Spleen (tissue), 11 donors: ENCODE data around the gene DHRSX. TPM values are rescaled to one million over a fixed set of nuclear protein-coding genes. Genes with fewer than 3 reads are reported as not detected.

ENCODE experiments used
- DNase-seq: peaks from one replicate; pipeline ENCODE4 v3.0.0-alpha.2; 2020
- H3K27ac ChIP-seq, 8 donors: fragments of 200-600 bp; sonication (generic) in 7 of 8; 1 replicate in 4 of 8; 2 replicates in 4 of 8; pipeline versions ENCODE4 v1.5.0 to v1.8.0; 2016 to 2021; ENCODE audit warnings: inconsistent platforms in 4 of 8, mild to moderate bottlenecking in 4 of 8, moderate library complexity in 1 of 8
- H3K27me3 ChIP-seq, 7 donors: fragments of 200-600 bp; sonication (generic) in 6 of 7; replicated peaks in 1 of 7; 1 replicate in 4 of 7; 2 replicates in 3 of 7; pipeline versions ENCODE4 v1.5.0 to v1.8.0; 2016 to 2021; ENCODE audit warnings: inconsistent platforms in 3 of 7, mild to moderate bottlenecking in 1 of 7
- H3K36me3 ChIP-seq, 6 donors: fragments of 200-600 bp; sonication (generic) in 5 of 6; 1 replicate in 4 of 6; 2 replicates in 2 of 6; pipeline versions ENCODE4 v1.5.0 to v1.8.0; 2016 to 2021; ENCODE audit warnings: inconsistent platforms in 2 of 6
- H3K4me1 ChIP-seq, 6 donors: fragments of 200-600 bp; sonication (generic) in 5 of 6; 1 replicate in 3 of 6; 2 replicates in 3 of 6; pipeline versions ENCODE4 v1.5.0 to v1.8.0; 2016 to 2021; ENCODE audit warnings: inconsistent platforms in 3 of 6
- H3K4me3 ChIP-seq, 8 donors: fragments of 200-600 bp; sonication (generic) in 7 of 8; 1 replicate in 4 of 8; 2 replicates in 4 of 8; pipeline versions ENCODE4 v1.5.0 to v1.8.0; 2016 to 2021; ENCODE audit warnings: inconsistent platforms in 4 of 8, mild to moderate bottlenecking in 4 of 8, moderate library complexity in 2 of 8
- H3K9me3 ChIP-seq, 8 donors: fragments of 200-600 bp; sonication (generic) in 7 of 8; 1 replicate in 4 of 8; 2 replicates in 4 of 8; pipeline versions ENCODE4 v1.5.0 to v1.8.0; 2016 to 2021; ENCODE audit warnings: inconsistent platforms in 4 of 8
- POLR2A ChIP-seq, 3 donors: fragments of 450-650 bp; IDR thresholded peaks; one replicate each; pipeline ENCODE4 v1.5.1; 2017; ENCODE audit warnings: antibody characterized with exemption in 3 of 3, mild to moderate bottlenecking in 1 of 3
- POLR2AphosphoS5 ChIP-seq, 3 donors: sonication (generic); formaldehyde crosslinking; IDR thresholded peaks; one replicate each; pipeline ENCODE4 v1.5.1; 2017; ENCODE audit warnings: antibody characterized with exemption in 3 of 3
- WGBS, 5 donors: extraction: QIAGEN DNeasy Blood & Tissue Kit in 3 of 5; methylation state at CpG; one replicate each; pipeline versions ENCODE4 v1.1.5 to v1.1.7; 2013 to 2018; 5-methylcytosine and 5-hydroxymethylcytosine counted together
- intact Hi-C: fragments of 100-400 bp; cut with DNase I; formaldehyde crosslinking; loops from one replicate; pipeline ENCODE4 v1.15.0; 2023; ENCODE audit warnings: low total_unique reads
- polyA plus RNA-seq, 3 donors: library from polyadenylated mRNA; stranded (reverse); fragments of 200-250 nt; gene quantifications; one replicate each; pipeline ENCODE4 v1.2.1, GENCODE V29; 2013
- total RNA-seq, 7 donors: library from RNA; depleted of rRNA in 3 of 7; stranded (reverse); fragments of >200 nt in 3 of 7; fragmentation: NEBNext Ultra II Directional in 4 of 7; extraction: Animal tissue kit (Norgen Biotek cat#: 25700) in 4 of 7; gene quantifications; one replicate each; pipeline versions ENCODE4 v1.1.0 to v1.2.1, GENCODE V29; 2016 to 2021
- TF ChIP-seq, protein P1 (sequence below), 11 experiments: fragments of 200-600 bp in 7 of 11; fragments of 450-650 bp in 4 of 11; sonication (generic) in 4 of 11; IDR thresholded peaks in 8 of 11; conservative IDR thresholded peaks in 3 of 11; 1 replicate in 7 of 11; 2 replicates in 4 of 11; pipeline versions ENCODE4 v1.4.0 to v1.8.0; 2016 to 2021; ENCODE audit warnings: antibody characterized with exemption in 11 of 11, inconsistent platforms in 4 of 11, mild to moderate bottlenecking in 1 of 11
- donor health status: healthy with polysubstance abuse.
- donor health status: DM: no; HTN: no; CAD: no; lungs with moderate emphysema.
- donor health status: DM: no; HTN: no; CAD: no.
- donor health status: Bipolar disorder and iron deficiency.
- donor health status: healthy.
- donor health status: DM: no; HTN: no; CAD: no.
- donor health status: DM: yes; HTN: yes; CAD: no.

DHRSX gene
- total and polyA plus RNA-seq, 10 donors, result 5.5 to 29.6 (median 23.2) TPM

DNA sequence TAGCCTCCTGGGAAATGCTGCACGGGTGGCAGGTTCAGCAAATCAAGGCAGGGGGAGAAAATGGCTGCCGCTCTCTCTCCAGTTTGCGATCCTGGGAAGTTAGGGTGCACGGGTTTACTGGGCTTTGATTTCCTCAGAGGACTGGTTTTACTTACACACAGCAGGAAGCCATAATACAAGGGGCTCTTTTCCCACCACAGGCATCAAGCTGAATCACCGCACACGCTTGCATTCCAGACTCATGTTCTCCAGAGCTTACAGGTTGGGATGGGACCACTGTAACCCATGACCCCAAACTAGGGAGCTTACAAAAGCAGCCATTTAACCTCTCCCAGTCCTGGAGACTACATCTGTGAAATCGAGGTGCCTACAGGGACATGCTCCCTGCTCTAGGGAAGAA lies 159.8 kb downstream of the DHRSX start:
- Histone ChIP-seq H3K27me3 (no peaks in the 10 kb centered on the region), H3K9me3 (peaks cover 0 to 23% (median 7%) of the 10 kb centered on the region in 8 donors), H3K36me3 (peaks cover 0 to 68% (median 7%) of the 10 kb centered on the region in 6 donors), H3K27ac (no peak overlapping the region), H3K4me1 (peaks cover 0 to 13% (median 0%) of the 10 kb centered on the region in 6 donors), H3K4me3 (no peak overlapping the region)
- TF ChIP-seq POLR2AphosphoS5 (IDR thresholded peaks at IDR 0.05) (no peak), POLR2A (IDR thresholded peaks at IDR 0.05) (no peak)
- TF ChIP-seq, protein P1, sequence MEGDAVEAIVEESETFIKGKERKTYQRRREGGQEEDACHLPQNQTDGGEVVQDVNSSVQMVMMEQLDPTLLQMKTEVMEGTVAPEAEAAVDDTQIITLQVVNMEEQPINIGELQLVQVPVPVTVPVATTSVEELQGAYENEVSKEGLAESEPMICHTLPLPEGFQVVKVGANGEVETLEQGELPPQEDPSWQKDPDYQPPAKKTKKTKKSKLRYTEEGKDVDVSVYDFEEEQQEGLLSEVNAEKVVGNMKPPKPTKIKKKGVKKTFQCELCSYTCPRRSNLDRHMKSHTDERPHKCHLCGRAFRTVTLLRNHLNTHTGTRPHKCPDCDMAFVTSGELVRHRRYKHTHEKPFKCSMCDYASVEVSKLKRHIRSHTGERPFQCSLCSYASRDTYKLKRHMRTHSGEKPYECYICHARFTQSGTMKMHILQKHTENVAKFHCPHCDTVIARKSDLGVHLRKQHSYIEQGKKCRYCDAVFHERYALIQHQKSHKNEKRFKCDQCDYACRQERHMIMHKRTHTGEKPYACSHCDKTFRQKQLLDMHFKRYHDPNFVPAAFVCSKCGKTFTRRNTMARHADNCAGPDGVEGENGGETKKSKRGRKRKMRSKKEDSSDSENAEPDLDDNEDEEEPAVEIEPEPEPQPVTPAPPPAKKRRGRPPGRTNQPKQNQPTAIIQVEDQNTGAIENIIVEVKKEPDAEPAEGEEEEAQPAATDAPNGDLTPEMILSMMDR (IDR thresholded peaks at IDR 0.05 in 8 of 11, conservative IDR thresholded peaks at IDR 0.05 in 3 of 11), result no peak
- no peak for DNase-seq
- WGBS, 5 donors, result 88 to 96% (median 93%) methylated on average over 7 of the region's 7 CpGs
- intact Hi-C loops, result no loop called here

DNA sequence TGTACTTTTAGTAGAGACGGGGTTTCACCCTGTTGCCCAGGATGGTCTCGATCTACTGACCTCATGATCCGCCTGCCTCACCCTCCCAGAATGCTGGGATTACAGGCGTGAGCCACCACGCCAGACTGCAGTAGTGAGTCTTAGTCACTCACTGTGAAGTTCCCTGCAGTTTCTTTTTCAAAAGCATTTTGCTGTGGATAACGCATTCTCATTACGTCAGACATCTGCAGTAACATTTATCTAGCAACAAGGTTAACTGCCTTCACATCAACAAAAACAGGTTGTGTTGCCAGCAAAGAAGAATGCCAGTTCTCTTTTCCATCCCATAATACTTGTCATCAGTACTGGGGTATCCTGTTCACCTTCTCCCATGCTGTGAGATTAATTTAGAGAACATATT lies 164.6 kb downstream of the DHRSX start:
- DNase-seq, result no peak
- TF ChIP-seq POLR2AphosphoS5 (IDR thresholded peaks at IDR 0.05) (no peak), POLR2A (IDR thresholded peaks at IDR 0.05) (no peak)
- TF ChIP-seq, protein P1 (IDR thresholded peaks at IDR 0.05 in 8 of 11, conservative IDR thresholded peaks at IDR 0.05 in 3 of 11), result no peak
- H3K4me3 ChIP-seq, result no peak overlapping the region
- no peak overlapping the region for H3K27ac ChIP-seq
- intact Hi-C loops, result no loop called here
- H3K4me1 ChIP-seq, result peaks cover 0 to 13% (median 0%) of the 10 kb centered on the region in 6 donors
- H3K9me3 ChIP-seq, result peaks cover 0 to 23% (median 7%) of the 10 kb centered on the region in 8 donors
- WGBS, 5 donors, result 92 to 97% (median 96%) methylated on average over 7 of the region's 7 CpGs
- peaks cover 0 to 45% (median 6%) of the 10 kb centered on the region in 6 donors for H3K36me3 ChIP-seq
- H3K27me3 ChIP-seq, result no peaks in the 10 kb centered on the region

DNA sequence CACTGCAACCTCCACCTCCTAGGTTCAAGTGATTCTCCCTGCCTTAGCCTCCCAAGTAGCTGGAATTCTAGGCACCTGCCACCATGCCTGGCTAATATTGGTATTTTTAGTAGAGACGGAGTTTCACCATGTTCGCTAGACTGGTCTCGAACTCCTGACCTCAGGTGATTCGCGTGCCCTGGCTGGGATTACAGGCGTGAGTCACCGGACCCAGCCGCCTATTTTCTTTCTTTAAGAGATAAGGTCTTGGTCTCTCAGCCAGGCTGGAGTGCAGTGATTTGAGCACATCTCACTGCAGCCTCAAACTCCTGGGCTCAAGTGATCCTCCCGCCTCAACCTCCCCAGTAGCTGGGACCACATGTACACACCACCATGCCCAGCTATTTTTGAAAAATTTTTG lies 166.5 kb downstream of the DHRSX start:
- Histone ChIP-seq H3K27me3 (no peaks in the 10 kb centered on the region), H3K4me3 (no peak overlapping the region), H3K27ac (no peak overlapping the region), H3K4me1 (peaks cover 0 to 13% (median 0%) of the 10 kb centered on the region in 6 donors), H3K9me3 (peaks cover 0 to 10% (median 2%) of the 10 kb centered on the region in 8 donors), H3K36me3 (peaks cover 0 to 28% (median 0%) of the 10 kb centered on the region in 6 donors)
- intact Hi-C loops, result no loop called here
- TF ChIP-seq POLR2A (IDR thresholded peaks at IDR 0.05) (no peak), POLR2AphosphoS5 (IDR thresholded peaks at IDR 0.05) (no peak)
- TF ChIP-seq, protein P1 (IDR thresholded peaks at IDR 0.05 in 8 of 11, conservative IDR thresholded peaks at IDR 0.05 in 3 of 11), result no peak
- 89 to 97% (median 94%) methylated on average over 9 of the region's 9 CpGs for WGBS, 5 donors
- no peak for DNase-seq

DNA sequence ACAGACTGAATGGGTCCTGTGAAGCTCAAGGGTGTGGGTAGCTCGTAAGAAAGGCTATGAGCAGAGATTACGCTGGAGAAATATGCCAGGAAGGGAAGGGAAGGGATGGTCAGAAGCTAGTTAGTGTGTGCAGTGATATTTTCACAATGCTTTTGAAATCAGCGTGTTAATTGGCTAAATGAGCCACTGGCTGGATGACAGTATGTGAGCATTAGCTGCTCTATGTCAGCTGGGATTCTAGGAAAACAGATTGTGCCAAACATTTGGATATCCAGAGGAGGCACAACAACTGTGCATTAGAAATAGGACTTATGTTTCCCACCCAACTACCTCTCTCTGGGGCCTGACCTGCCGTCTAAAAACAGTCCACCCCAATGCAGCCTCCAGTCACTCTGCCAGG lies 168.5 kb downstream of the DHRSX start:
- Histone ChIP-seq H3K27me3 (no peaks in the 10 kb centered on the region), H3K4me1 (peaks cover 0 to under 1% (median 0%) of the 10 kb centered on the region in 6 donors), H3K9me3 (no peaks in the 10 kb centered on the region), H3K27ac (no peak overlapping the region), H3K4me3 (no peak overlapping the region), H3K36me3 (peaks cover 0 to 12% (median 0%) of the 10 kb centered on the region in 6 donors)
- DNase-seq, result no peak
- TF ChIP-seq, protein P1 (IDR thresholded peaks at IDR 0.05 in 8 of 11, conservative IDR thresholded peaks at IDR 0.05 in 3 of 11), result no peak
- TF ChIP-seq POLR2AphosphoS5 (IDR thresholded peaks at IDR 0.05) (no peak), POLR2A (IDR thresholded peaks at IDR 0.05) (no peak)
- 85 to 93% (median 90%) methylated on average over 4 of the region's 4 CpGs for WGBS, 5 donors
- intact Hi-C loops, result no loop called here
